ENCODE data around the gene BCAM.

DNA sequence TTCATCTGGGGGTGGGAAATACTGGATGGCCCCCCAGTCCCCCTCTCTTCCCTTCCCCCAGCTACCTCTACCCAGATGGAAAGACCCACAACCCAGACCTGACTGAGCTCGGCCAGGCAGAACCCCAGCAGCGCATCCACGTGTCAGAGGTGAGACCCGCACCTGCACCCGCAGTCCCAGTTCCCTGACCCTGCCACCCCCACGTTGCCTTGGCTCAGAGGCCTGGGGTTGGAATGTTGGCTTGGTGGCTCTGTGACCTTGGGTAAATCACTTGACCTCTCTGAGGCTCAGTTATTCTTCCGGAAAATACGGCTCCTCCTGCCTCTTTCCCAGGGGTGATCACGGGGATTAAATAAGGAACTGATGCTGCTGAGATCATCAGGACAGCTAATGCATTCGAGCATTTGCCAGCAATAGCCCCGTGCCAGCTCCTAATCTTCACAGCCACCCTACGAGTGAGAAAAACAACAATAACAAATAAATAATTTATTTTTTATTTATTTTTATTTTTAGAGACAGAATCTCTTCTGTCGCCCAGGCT is 18.9 kb upstream of the BCAM start:
- TF ChIP-seq POLR2A (IDR thresholded peaks at IDR 0.05) = no peak
- TF ChIP-seq, protein P1, sequence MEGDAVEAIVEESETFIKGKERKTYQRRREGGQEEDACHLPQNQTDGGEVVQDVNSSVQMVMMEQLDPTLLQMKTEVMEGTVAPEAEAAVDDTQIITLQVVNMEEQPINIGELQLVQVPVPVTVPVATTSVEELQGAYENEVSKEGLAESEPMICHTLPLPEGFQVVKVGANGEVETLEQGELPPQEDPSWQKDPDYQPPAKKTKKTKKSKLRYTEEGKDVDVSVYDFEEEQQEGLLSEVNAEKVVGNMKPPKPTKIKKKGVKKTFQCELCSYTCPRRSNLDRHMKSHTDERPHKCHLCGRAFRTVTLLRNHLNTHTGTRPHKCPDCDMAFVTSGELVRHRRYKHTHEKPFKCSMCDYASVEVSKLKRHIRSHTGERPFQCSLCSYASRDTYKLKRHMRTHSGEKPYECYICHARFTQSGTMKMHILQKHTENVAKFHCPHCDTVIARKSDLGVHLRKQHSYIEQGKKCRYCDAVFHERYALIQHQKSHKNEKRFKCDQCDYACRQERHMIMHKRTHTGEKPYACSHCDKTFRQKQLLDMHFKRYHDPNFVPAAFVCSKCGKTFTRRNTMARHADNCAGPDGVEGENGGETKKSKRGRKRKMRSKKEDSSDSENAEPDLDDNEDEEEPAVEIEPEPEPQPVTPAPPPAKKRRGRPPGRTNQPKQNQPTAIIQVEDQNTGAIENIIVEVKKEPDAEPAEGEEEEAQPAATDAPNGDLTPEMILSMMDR (IDR thresholded peaks at IDR 0.05) = no peak
